Epithelial cell of proximal tubule (primary cell): ENCODE results near the gene MAOB. TPM values are rescaled to one million over a fixed set of nuclear protein-coding genes. Genes with fewer than 3 reads are reported as not detected.

ENCODE experiments used
- DNase-seq: peaks from one replicate; pipeline ENCODE4 v3.0.0-alpha.2; 2011; ENCODE audit warnings: low read depth
- H3K4me3 ChIP-seq: 2 replicates; pipeline ENCODE4 v1.5.1; 2011; ENCODE audit warnings: low read depth, mild to moderate bottlenecking, low read length
- CTCF ChIP-seq: conservative IDR thresholded peaks from 2 replicates; pipeline ENCODE4 v1.5.1; 2012; ENCODE audit warnings: low read depth, mild to moderate bottlenecking, low read length
- total RNA-seq: library from RNA; depleted of rRNA; stranded (reverse); fragments of >200 nt; gene quantifications from 2 replicates; pipeline ENCODE4 v1.2.3, GENCODE V29; 2015

The MAOB gene
- total RNA-seq, 1 donor from 2014 or later: 1.9 TPM

GRCh38 chrX:43718081-43718480 lies 164.2 kb downstream of the MAOB start:
- no peak for DNase-seq
- H3K4me3 ChIP-seq: no peak overlapping the region
- no peak for TF ChIP-seq CTCF

GRCh38 chrX:43717161-43717560 lies 165.1 kb downstream of the MAOB start:
- DNase-seq: no peak
- H3K4me3 ChIP-seq: no peak overlapping the region
- no peak for TF ChIP-seq CTCF

- no peak for DNase-seq
- H3K4me3 ChIP-seq: no peak overlapping the region
- no peak for TF ChIP-seq CTCF
Measured at GRCh38 chrX:43716696-43717095, 165.6 kb downstream of the MAOB start.

Other genes with a start within 250 kb of the MAOB start
- gene MAOA, start 226.2 kb downstream of the MAOB start, total RNA-seq: 3.5 and 4.3 TPM in 2 replicates
- gene NDP, start 90.9 kb upstream of the MAOB start, total RNA-seq: not detected in 2 replicates